Measurements from ENCODE around the gene TAF4. TPM values are rescaled to one million over a fixed set of nuclear protein-coding genes. Genes with fewer than 3 reads are reported as not detected.

Gene TAF4
- total RNA-seq, 1 experiment from 2014 or later, result 4.9 TPM

DNA sequence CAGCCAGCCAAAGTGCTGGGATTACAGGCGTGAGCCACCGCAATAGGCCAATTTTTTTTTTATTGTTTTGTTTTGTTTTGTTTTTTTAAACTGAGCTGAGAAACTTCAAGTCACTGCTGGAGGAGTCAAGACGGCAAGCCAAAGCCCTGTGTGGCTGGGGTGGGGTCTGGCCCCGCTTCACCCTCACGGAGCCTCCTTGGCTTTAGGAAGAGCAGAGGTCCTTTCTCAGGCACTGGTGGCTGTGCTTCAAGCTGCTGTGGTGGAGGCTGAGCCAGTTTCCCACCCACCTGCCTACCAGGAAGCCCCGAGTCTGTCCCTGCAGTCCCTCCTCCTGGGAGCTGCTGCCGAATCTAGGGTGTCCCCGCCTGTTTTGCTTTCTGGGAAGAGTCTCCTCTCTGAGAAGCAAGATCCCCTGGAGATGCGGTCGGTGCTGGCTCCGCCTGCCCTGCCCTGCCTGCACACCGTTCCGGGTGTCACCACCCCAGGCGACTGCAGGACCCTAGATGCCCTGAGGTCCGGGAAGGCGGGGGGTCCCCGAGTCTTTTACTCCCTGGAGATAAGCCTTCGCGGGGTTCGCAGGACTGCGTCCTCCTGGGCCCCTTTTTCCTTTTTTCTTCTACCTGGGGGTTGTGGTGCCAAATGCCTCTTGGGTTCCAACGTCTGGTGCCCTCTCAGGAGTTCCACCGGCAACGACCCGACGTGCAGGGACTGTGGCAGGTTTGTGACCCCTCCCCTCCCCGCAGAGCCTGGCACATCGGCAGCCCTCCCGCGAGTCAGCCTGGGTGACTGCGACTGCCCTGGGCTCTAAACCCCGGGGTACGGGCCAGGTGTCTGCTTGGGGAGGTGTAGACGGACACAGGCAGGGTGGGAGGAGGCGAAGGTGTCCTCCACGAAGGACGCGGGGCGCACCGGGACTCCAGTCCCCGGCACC lies 100.7 kb downstream of the TAF4 start:
- DNase-seq (ENCODE audit: low spot score), result no peak

DNA sequence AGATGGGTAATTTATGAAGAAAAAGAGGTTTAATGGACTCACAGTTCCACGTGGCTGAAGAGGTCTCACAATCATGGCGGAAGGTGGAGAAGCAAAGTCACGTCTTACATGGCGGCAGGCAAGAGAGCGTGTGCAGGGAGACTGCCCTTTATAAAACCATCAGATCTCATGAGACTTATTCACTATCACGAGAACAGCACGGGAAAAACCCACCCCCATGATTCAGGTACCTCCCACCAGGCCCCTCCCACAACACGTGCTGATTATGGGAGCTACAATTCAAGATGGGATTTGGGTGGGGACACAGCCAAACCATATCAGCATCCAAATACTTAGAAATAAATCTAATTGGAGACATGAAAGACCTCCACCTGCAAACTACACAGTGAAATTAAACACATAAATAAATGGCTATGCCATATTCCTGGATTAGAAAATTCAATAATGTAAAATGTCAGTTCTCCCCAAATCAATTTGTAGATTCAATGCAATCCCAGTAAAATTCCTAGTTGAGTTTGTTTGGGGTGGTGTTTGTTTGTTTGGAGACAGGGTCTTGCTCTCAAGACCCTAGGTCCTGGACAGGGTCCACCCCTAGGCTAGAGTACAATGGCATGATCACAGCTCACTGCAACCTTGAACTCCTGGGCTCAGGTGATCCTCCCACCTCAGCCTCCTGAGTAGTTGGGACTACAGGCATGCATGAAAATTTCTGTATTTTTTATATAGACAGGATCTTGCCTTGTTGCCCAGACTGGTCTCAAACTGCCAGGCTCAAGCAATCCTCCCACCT lies 101.6 kb downstream of the TAF4 start:
- DNase-seq (ENCODE audit: low spot score), result no peak

DNA sequence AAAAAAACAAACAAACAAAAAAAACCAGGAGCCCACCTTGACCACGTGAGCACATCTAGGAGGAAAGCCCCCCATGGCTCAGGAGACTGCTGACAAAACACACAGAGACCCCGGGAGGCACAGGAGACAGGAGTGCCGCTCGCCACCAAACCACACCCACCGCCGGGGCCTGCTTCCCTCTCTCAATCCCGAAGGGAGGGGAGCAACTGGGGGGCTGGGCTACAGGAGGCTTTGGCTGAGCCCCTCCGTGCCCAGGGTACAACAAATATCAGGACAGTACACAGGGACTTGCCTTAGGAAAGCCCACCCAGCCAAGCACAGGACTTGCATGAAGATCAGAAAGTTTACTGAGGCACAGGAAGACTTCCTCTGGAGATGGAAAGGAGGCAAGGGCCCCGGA lies 102.5 kb downstream of the TAF4 start:
- no peak for DNase-seq (ENCODE audit: low spot score)

DNA sequence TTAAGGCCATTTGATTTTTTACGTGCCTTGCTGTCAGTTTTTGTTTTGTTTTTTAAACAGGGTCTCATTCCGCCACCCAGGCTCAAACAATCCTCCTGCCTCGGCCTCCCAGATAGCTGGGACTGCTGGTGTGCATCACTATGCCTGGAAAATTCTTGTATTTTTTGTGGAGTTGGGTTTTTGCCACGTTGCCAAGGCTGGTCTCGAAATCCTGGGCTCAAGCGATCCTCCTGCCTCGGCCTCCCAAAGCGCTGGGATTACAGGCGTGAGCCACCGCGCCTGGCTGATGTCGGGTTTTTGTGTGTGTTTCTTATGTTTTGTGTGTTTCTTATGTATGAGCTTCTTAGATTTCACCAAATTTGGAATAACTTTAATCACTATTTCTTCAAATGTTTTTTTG lies 104.8 kb downstream of the TAF4 start:
- no peak for DNase-seq (ENCODE audit: low spot score)

DNA sequence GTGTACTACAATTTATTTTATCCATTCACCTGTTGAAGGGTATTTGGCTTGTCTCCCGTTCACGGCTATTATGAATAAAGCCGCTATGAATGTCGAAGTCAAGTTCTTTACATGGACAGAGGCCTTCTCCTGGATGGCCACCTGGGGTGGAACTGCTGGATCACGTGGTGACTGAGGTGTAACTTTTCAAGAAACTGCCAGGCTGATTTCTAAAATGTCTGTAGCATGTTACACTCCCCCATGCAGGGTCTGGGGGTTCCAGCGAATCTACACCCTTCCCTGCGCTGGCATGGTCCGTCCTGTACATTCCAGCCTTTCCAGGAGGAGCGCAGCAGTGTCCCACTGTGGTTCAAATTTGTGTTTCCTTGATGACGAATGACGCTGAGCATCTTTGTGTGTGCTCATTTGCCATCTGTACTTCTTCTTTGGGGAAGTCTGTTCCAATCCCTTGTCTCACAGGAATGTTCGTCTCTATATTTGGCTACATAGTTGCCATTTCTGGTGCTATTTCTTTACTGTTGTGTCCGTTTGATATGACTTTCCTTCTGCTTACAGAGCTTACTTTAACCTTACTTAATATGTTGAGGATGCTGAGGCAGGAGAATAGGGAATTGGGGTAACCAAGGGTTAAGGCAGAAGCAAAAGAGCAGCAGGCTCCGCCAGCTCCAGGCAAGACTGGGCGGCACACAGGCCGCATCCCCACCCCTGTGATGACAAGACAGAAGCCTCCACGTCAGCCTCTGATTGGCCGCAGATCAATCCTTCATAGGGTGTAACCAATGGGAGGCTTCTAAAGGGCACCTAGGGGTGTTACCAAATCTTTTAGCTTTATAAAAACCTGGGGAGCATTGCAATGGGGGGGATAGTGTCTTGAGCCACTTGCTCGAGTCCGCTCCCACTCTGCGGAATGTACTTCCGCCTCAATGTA lies 106.6 kb downstream of the TAF4 start:
- no peak for DNase-seq (ENCODE audit: low spot score)

DNA sequence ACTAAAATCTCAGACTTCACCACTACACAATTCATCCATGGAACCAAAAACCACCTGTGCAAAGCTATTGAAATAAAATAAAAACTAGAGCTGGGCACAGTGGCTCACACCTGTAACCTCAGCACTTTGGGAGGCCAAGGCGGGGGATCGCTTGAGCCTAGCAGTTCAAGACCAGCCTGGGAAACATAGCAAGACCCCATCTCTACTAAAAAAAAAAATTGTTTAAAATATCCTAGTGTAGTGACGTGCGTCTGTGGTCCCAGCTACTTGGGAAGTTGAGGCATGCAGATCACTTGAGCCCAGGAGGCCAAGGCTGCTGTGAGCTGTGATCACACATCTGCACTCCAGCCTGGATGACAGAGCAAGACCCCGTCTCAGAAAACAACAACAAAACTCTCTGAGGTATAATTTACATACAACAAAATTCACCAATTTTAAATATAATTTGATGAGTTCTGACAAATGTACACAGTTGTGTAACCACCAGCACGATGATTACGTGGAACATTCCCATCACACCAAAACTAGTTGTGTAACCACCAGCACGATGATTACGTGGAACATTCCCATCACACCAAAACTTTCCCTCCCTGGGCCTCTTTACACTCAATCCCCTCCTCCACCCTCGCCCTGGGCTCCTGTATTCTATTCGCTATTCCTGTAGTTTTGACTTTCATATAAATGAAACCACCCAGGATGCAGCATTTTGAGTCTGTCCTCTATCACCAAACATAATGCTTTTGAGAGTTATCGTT lies 107.5 kb downstream of the TAF4 start:
- no peak for DNase-seq (ENCODE audit: low spot score)

DNA sequence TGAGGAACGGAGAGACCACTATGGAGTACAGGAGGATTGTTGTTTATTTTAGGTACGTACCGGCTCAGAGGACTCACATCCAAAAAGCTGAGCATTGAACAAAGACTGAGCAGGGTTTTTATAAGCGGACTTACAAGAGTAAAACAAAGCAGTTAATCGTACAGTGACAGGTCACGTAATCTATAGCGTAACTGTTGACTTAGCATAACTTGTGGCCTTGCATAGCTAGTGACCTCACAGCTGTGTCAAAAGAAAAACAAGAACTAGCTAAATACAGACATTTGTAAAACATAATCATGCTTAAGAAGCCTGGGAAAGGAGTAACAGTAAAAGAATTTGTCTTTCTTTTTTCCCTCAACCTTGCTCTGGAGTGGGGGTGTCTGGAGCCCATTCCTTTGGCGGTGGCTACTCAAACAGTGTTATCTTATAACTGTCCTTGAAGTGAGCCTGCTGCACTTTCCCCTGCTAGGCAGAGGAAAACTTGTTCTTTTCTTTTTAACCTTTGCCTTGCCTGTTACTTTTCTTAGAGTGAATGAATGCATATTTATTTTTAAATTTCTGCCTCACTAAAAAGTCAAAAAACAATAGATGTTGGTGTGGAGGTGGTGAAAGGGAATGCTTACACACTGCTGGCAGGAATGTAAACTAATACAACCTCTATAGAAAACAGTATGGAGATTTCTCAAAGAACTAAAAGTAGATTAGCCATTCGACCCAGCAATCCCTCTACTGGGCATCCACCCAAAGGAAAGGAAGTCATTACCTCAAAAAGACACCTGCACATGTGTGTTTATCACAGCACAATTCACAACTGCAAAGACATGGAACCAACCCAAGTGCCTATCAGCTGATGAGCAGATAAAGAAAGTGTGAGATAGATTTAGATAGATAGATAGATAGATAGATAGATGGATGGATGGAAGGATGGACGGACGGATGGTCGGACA lies 109.0 kb downstream of the TAF4 start:
- DNase-seq (ENCODE audit: low spot score), result no peak

DNA sequence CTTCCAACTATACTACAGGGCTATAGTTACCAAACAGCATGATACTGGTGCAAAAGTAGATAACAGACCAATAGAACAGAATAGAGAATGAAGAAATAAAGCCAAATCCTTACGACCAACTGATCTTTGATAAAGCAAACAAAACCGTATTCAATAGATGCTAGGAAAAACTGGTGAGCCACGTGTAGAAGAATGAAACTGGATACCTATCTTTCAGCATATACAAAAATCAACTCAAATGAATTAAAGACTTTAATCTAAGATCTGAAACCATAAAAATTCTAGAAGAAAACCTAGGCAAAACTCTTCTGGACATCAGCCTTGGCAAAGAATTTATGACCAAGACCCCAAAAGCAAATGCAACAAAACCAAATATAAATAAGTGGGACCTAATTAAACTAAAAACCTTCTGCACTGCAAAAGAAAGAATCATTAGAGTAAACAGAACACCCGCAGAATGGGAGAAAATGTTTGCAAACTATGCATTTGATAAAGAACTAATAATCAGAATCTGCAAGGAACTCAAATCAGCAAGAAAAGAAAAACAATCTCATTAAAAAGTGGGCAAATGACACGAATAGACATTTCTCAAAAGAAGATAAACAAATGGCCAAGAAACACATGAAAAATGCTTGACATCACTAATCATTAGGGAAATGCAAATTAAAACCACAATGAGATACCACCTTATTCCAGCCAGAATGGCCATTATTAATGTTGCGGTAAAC lies 109.8 kb downstream of the TAF4 start:
- DNase-seq (ENCODE audit: low spot score), result no peak

DNA sequence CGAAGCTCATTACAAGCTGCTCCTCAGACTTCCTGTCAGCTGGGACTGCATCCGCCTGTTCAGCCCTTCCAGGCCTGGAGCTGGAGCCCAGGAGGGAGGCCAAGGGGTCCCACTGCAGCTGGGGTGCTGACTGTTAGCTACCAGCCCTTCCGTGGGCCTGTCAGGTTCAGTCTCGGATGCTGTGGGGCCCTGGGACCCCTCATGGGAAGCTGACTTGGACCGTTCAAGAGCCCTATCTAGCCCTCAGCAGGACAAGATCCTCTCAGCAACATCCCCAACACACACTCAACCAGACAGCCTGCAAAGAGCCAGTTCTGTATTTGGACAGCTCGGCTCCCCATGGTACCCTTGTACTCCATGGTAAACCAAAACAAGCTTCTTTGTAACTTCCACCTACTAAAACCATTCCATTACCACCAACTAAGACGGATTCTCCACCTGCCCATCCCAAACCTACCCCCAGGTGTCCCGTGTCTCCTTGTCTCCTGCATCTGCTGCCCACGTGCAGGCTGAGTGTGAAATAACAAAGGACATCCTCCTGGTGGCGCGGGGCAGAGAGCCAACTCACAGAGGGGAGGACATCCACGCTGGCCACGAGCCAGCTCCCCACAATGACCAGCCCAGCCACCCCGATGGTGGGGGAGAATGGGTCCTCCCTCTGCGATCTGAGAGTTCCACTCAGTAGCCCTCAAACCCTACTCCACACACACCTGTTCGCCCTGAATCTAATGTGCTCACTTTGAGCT lies 111.2 kb downstream of the TAF4 start:
- DNase-seq (ENCODE audit: low spot score), result no peak

DNA sequence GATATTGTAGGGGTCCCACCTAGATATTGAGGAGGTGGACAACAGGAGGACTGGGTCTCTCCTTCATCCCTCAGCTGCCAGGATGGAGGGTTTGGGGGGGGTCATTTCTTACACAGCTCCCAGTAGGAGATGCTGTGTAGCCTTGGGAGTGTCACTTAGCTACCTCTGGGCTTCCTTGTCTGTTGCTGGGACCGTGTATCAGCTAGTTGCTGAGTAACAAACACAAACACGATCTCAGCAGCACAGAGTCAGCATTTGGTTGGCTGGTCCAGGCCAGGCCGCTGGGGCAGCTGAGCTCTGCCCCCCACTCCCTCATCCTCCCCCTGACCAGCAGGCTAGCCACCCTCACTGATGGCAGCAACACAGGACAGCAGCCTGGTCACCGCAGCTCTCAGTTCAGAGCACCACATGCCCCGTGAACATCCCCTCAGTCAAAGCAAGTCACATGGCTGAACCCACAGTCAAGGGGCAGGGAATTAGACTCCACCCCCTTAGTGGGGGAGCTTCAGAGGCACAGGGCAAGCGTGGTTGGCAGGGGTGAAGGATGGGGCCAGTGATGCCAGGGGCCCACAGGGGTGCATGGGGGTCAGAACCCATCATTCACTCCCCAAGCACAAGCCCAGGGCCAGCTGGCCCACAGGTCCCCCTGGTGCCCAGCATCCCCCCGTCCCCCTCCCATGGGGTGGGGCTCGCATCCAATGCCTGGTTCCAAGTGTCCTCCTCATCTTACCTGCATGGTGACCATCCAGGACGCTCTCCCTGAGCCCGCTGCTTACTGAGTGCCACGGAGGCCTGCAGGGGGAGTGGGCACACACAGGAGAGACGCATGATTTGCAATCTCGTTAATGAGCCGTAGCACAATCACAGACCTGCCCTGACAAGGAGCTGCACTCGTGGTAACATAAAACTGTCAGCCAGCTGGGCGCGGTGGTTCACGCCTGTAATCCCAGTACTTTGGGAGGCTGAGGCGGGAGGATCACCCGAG lies 112.4 kb downstream of the TAF4 start:
- no peak for DNase-seq (ENCODE audit: low spot score)

DNA sequence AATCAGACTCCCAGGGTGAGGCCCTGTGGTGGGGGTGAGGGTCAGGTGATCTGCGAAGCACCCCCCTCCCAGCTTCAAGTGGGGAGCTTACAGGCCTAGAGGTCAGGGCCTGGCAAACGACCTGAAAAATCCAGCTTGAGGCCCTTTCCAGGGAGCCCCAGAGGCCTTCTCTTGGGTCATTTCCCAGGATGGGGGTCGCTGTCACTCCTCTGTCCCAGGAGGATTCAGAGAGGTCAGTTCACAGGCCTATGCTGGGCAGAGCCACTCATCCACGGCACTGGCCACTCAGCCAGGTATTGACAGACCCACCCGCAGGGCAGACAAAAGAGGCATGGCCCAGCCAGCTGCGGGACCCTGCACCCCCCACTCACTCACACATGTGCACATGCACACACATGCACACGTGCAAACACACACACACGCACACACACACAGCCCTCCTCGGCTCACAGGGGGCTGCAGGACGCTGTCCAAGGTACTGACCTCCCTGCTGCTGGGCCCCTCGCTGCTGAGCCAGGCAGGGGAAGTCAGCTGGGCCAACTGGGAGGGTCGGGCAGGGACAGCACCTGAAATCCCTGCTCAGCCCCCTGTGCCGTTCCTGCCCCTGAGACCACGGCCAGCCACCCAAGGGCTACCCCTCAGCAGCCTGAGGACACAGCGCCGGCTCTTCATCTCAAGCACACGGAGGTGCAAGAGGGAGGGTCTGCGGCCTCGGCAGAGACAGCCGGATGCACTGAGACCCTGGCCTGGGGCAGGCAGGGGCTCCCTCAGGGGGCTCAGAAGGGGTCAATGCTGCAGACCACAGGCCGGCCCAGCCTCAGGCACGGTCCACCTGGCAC lies 113.8 kb downstream of the TAF4 start:
- DNase-seq (ENCODE audit: low spot score), result no peak

DNA sequence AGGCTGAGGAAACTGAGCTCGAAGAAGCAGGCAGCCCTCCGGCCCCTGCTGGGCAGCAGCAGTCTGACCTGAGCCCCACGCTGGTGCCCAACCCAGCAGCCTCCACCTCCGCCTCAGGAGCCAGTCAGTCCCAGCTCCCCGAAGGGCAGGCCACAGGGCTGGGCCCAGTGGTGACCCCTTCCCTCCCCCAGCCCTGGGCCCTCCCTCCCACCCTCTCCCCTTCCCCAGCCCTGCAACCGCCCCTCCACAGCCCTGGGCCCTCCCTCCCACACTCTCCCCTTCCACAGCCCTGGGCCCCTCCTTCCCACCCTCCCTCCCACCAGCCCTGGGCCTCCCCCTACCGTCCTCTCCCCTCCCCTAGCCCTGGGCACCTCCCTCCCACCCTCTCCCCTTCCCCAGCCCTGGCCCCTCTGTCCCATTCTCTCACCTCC lies 115.0 kb downstream of the TAF4 start:
- DNase-seq (ENCODE audit: low spot score), result no peak

DNA sequence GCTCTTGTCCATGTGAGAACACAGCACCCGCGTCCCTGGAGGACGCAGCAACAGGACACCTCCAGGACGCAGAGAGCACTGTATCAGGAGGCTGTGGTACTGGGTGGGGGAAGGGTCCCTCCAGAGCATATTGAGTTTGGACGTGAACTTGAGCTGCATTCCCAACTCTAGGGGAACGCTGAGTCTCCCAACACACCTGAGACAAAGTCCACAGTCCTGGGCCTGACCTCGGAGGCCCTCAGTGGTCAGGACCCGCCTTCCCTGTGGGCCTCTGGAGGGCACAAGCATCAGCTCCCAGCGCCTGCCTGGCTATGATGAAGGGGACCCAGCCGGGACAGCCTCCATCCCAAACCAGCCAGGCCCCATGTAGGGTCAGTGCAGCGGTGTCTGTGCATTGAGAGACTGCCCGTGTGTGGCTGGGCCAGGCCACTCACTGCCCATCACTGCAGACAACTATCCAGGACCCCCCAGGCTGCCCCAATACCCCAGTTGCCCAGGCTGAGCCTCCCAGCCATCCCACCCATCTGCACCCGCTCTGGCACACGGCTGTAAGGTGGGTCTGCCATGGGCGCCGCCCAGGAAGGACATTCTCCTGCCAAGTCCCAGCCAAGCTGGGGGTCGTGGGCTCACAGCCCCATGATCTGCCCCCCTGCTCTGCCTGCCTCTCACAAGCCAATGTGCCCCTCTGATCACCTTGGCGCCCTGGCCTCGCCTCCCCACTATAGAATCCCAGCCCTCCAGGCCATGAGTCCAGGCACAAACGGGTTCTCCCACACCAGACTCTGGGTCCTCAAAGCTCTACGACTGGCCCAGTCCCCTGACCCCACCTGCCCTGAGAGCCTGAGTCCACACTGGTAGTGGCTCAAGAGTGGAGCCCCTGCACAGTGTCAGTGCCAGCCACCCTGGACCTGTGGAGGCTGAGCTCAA lies 115.7 kb downstream of the TAF4 start:
- no peak for DNase-seq (ENCODE audit: low spot score)

DNA sequence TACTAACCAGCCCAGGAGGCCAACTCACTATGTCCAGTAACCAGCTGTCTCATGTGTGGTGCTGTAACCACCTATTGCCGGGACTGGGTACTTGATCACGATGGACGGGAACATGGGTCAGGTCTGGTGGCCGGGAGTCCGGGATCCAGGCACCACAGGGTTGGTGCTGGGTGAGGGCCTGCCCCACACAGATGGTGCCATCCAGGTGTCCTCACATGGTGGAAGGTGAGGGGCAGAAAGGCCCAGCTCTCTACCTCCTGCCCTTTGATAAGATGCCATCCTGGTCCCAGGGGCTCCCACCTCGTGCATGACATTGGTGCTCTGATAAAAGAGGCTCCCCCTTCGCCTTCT lies 116.3 kb downstream of the TAF4 start:
- no peak for DNase-seq (ENCODE audit: low spot score)
